ENCODE results near the gene DCLK1. TPM values are rescaled to one million over a fixed set of nuclear protein-coding genes. Genes with fewer than 3 reads are reported as not detected.

DCLK1 gene
- total RNA-seq, 1 donor from 2014 or later: 9.1 TPM

DNA sequence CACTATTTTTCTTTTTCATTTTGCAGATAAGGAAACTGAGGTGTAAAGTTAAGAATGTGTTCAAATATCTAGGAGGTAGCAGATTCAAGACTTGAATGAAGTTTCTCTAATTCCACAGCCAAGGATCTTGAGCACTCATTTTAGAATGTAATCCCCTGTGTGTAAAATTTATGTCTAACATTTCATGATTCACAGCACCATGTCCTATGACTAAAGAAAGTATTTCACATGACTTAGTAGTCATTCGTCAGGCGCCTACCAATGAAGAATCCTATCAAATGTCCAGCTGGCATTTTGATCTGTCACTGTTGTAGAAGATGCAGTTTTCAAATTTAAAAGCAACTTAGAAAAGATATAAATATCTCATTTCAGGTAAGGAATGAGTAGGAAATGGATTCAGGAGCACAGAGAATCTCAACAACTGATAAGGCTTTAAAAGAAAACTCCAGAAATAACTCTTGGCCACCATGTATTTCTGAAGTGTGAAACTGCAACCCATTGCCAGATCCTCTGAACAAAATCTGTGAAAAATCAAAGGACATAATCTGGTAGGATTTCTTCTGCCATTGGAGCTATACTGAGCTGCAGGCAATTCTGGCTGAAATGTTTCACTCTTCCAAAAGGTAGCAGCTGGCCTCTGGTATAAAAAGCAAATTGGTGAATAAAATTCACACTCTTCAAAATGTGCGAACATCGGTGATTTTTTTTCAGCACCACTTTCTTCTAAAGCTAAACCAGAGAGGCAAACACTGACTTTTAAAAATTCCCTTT, 92.2 kb downstream of the DCLK1 start:
- H3K4me3 Mint-ChIP-seq (ENCODE audit: unreplicated experiment): no peak overlapping the region
- H3K27ac Mint-ChIP-seq (ENCODE audit: unreplicated experiment): no peak overlapping the region
- DNase-seq (ENCODE audit: extremely low spot score, unreplicated experiment): no peak
- TF ChIP-seq CTCF (IDR thresholded peaks at IDR 0.05): no peak
- no peaks in the 10 kb centered on the region for H3K36me3 Mint-ChIP-seq (ENCODE audit: unreplicated experiment)
- H3K27me3 Mint-ChIP-seq (ENCODE audit: unreplicated experiment): peaks cover 17% of the 10 kb centered on the region
- H3K4me1 Mint-ChIP-seq (ENCODE audit: unreplicated experiment): no peaks in the 10 kb centered on the region
- H3K9me3 Mint-ChIP-seq (ENCODE audit: unreplicated experiment): no peaks in the 10 kb centered on the region

DNA sequence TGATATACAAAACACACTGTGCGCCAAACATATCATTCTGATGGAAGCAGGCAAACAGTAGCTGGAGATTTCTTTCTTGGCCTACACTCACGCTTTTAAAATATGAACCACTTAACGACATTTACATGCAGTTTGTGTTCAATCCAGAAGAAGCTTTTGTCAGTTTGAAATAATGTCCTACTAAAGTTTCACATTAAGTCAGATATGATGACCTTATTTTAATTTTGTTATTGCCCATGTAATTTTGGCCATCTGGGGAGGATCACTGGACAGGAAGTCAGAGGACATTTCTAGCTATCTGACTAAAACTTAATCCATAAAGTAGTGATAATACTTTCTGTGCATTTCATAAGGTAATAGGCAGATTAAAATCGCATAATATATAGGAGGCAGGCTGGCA, 98.1 kb downstream of the DCLK1 start:
- H3K9me3 Mint-ChIP-seq (ENCODE audit: unreplicated experiment): peaks cover 3% of the 10 kb centered on the region
- no peak for TF ChIP-seq CTCF (IDR thresholded peaks at IDR 0.05)

DNA sequence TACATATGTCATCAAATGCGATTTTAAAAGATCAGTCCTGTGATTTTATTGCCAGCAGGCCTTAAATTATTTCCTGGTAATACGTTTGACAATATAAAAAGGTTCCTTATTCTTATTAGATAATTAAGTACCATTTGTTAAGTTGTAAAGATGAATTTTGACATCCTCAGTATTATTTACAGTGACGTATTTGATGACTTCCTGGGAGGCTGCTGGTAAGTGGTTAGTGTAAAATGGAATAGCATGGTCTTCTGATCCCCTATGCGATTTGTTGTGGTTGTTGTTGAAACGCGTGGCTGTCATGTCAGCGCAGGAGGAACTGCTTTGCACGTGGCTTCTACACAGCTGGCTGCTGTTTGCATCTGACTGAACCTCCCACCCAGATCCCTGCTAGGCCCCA, 99.7 kb downstream of the DCLK1 start:
- Mint-ChIP-seq H3K27me3 (ENCODE audit: unreplicated experiment) (peaks cover 7% of the 10 kb centered on the region), H3K36me3 (ENCODE audit: unreplicated experiment) (no peaks in the 10 kb centered on the region), H3K27ac (ENCODE audit: unreplicated experiment) (no peak overlapping the region), H3K4me1 (ENCODE audit: unreplicated experiment) (peaks cover 16% of the 10 kb centered on the region), H3K4me3 (ENCODE audit: unreplicated experiment) (no peak overlapping the region), H3K9me3 (ENCODE audit: unreplicated experiment) (peaks cover 3% of the 10 kb centered on the region)
- TF ChIP-seq CTCF (IDR thresholded peaks at IDR 0.05): no peak
- DNase-seq (ENCODE audit: extremely low spot score, unreplicated experiment): no peak

More for the DNA sequence above, 98.1 kb downstream of the DCLK1 start:
- DNase-seq (ENCODE audit: extremely low spot score, unreplicated experiment): no peak
- Mint-ChIP-seq H3K27me3 (ENCODE audit: unreplicated experiment) (peaks cover 11% of the 10 kb centered on the region), H3K4me1 (ENCODE audit: unreplicated experiment) (peaks cover 16% of the 10 kb centered on the region), H3K36me3 (ENCODE audit: unreplicated experiment) (no peaks in the 10 kb centered on the region), H3K27ac (ENCODE audit: unreplicated experiment) (no peak overlapping the region), H3K4me3 (ENCODE audit: unreplicated experiment) (no peak overlapping the region)

DNA sequence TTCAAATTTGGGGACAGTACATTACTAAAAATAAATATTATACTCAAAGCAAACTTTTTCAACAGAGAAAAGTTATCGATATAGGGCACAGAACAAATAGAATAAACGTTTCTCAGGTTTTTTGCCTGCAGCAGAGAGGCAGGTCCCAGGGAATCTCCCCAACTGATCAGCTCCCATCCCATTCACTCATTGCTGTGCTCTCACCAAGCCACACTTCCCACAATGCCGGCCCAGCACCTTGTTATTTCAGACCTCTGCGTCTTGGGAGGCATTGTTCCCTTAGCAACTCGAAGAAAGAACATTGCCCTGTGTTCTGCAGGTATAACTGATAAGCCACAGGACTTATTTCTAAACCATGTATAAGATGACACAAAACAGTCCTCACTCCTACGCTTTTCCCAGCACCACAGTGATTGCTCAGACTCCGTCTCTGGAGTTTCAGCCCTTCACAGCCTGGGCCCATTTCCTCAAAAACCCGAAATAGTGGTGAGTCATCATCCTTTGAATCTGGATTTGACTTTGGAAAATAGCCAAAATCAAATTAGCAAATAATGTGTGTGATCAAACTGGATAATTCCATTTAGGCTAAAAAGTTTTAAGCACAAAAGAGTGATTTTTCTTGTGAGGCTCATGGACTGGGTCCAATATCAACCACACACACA, 100.4 kb downstream of the DCLK1 start:
- no peak for DNase-seq (ENCODE audit: extremely low spot score, unreplicated experiment)
- Mint-ChIP-seq H3K27me3 (ENCODE audit: unreplicated experiment) (peaks cover 9% of the 10 kb centered on the region), H3K9me3 (ENCODE audit: unreplicated experiment) (peaks cover 3% of the 10 kb centered on the region), H3K4me3 (ENCODE audit: unreplicated experiment) (no peak overlapping the region), H3K4me1 (ENCODE audit: unreplicated experiment) (peaks cover 16% of the 10 kb centered on the region), H3K27ac (ENCODE audit: unreplicated experiment) (no peak overlapping the region), H3K36me3 (ENCODE audit: unreplicated experiment) (no peaks in the 10 kb centered on the region)
- TF ChIP-seq CTCF (IDR thresholded peaks at IDR 0.05): no peak

DNA sequence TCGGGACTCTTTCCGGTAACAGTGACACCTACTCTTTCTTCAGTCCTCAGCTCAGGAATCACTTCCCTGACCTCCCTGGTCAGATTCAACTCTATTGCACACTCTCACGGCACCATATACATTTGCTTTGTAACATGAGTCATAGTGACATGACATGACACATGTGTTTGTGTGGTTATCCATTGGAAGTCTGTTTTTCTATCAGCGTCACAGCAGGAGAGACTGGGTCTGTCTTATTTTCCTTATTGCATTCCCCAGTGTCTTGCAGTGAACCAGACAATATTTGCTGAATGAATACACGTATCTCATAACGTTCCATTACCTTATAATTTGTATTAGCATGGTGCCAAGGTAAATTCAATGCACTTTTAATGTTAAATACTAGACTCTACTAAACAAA, 102.0 kb downstream of the DCLK1 start:
- Mint-ChIP-seq H3K27me3 (ENCODE audit: unreplicated experiment) (peaks cover 2% of the 10 kb centered on the region), H3K9me3 (ENCODE audit: unreplicated experiment) (peaks cover 3% of the 10 kb centered on the region), H3K4me3 (ENCODE audit: unreplicated experiment) (no peak overlapping the region), H3K27ac (ENCODE audit: unreplicated experiment) (no peak overlapping the region), H3K36me3 (ENCODE audit: unreplicated experiment) (no peaks in the 10 kb centered on the region), H3K4me1 (ENCODE audit: unreplicated experiment) (peaks cover 16% of the 10 kb centered on the region)
- TF ChIP-seq CTCF (IDR thresholded peaks at IDR 0.05): no peak
- DNase-seq (ENCODE audit: extremely low spot score, unreplicated experiment): no peak
